D721Med (cell line): ENCODE results near the gene PDIA3.
A peak's percentile ranks its signal among the peaks of the same experiment; 100 is the strongest.

ENCODE experiments used
- DNase-seq: peaks from one replicate; pipeline ENCODE4 v3.0.0; 2011; ENCODE audit warnings: low spot score; ENCODE audit not compliant: insufficient read length
- FAIRE-seq: peaks from 2 replicates; lab custom pipeline; 2011; peaks lifted over from hg19 to GRCh38; lab: Jason Lieb, UNC
- TF ChIP-seq, protein P1 (sequence below): IDR thresholded peaks from 2 replicates; pipeline ENCODE4 v1.5.1; 2012; ENCODE audit warnings: mild to moderate bottlenecking, control low read depth; ENCODE audit not compliant: insufficient read depth; ENCODE audit errors: missing control alignments

PDIA3 gene

DNA sequence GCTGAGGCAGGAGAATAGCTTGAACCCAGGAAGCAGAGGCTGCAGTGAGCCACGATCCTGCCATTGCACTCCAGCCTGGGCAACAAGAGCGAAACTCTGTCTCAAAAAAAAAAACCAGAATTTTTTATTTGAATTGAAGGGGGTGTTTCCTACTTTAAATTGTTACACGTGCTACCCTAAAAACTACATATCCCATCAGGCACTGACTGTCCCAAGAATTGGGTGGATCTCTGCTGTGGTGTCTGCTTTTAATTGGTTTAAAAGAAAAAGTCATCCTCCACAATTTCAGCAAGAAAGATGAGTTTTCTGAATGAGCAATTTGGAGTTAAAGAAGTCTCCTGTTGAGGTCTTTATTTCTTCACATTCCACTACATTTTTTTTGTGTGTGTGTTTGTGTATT, 2.1 kb downstream of the PDIA3 start:
- DNase-seq: no peak
- no peak for FAIRE-seq
- TF ChIP-seq, protein P1, sequence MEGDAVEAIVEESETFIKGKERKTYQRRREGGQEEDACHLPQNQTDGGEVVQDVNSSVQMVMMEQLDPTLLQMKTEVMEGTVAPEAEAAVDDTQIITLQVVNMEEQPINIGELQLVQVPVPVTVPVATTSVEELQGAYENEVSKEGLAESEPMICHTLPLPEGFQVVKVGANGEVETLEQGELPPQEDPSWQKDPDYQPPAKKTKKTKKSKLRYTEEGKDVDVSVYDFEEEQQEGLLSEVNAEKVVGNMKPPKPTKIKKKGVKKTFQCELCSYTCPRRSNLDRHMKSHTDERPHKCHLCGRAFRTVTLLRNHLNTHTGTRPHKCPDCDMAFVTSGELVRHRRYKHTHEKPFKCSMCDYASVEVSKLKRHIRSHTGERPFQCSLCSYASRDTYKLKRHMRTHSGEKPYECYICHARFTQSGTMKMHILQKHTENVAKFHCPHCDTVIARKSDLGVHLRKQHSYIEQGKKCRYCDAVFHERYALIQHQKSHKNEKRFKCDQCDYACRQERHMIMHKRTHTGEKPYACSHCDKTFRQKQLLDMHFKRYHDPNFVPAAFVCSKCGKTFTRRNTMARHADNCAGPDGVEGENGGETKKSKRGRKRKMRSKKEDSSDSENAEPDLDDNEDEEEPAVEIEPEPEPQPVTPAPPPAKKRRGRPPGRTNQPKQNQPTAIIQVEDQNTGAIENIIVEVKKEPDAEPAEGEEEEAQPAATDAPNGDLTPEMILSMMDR: no peak

- TF ChIP-seq, protein P1: no peak
- DNase-seq (no peak), FAIRE-seq (no peak)
Measured at GRCh38 chr15:43749690-43750345, 3.6 kb downstream of the PDIA3 start.

DNA sequence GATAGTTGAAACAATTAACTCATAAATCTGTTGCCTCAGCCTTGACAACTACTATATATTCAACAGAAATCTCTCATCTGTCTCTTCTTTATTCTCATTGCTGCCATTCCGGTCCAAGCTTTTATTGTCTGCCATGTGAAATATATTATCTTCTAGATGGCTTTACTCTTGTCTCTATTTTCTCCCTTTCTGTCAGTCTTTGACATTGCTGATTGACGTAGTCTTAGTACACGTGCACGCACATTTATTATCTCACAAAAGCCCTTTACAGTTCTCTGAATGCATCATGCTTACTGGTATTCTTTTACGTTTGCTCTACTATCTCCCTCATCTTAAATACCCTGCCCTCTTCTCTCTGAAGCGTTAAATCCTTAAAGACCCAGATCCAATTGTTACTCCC, 5.6 kb downstream of the PDIA3 start:
- TF ChIP-seq, protein P1: no peak
- no peak for FAIRE-seq
- DNase-seq: no peak

- FAIRE-seq (no peak), DNase-seq (no peak)
- TF ChIP-seq, protein P1: no peak
Measured at GRCh38 chr15:43762824-43763223, 16.6 kb downstream of the PDIA3 start.

- TF ChIP-seq, protein P1: no peak
- FAIRE-seq (no peak), DNase-seq (no peak)
Measured at GRCh38 chr15:43763819-43764446, 17.7 kb downstream of the PDIA3 start.

DNA sequence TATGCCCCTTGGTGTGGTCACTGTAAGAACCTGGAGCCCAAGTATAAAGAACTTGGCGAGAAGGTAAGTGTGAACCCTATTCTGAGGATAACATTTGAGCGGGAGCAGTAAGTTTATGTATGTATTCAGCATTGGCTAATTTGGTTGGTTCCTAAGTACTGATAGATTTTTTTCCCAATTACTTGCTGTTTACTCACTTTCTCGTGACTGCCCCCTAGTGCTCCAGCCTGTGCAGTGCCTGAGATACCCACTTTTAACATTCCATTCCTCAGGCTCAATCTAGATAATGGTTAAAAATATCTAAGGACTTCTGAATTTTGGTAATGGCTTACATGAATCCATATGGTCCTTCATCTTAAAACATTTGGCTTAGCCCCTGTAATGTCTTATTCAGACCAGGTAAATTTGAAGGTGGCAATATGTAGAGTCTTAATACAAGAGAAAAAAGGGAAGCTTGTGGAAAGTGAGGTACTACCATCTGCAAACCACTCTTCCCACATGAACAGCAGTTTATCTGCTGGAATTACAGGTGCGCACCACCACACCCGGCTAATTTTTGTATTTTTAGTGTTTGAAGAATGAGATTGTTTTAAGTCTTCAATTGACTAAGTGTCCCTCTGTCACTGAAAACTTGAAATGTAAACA, 23.5 kb downstream of the PDIA3 start:
- TF ChIP-seq, protein P1: peak; percentile 88
- no peak for DNase-seq
- peak; percentile 74 for FAIRE-seq
